HG03064 (cell line): ENCODE data around the gene KCNH6.

Source experiments
- ATAC-seq: cut with Tn5 transposase; IDR thresholded peaks from one replicate; pipeline ENCODE4 v1.9.1; 2021; ENCODE audit warnings: low read depth; ENCODE audit not compliant: unreplicated experiment

The KCNH6 gene

GRCh38 chr17:63503341-63503705 is 19.8 kb upstream of the KCNH6 start:
- ATAC-seq: no peak

- ATAC-seq: no peak
These were observed 18.9 kb upstream of the KCNH6 start for GRCh38 chr17:63504261-63504660.

GRCh38 chr17:63505341-63505740 is 17.8 kb upstream of the KCNH6 start:
- no peak for ATAC-seq

- no peak for ATAC-seq
These were observed 16.5 kb upstream of the KCNH6 start for GRCh38 chr17:63506627-63507026.

- ATAC-seq: no peak
These were observed 11.8 kb upstream of the KCNH6 start for GRCh38 chr17:63511331-63511730.

GRCh38 chr17:63512388-63512787 is 10.8 kb upstream of the KCNH6 start:
- ATAC-seq: no peak

- ATAC-seq: no peak
These were observed 10.1 kb upstream of the KCNH6 start for GRCh38 chr17:63512896-63513644.

GRCh38 chr17:63514477-63514876 is 8.7 kb upstream of the KCNH6 start:
- no peak for ATAC-seq

GRCh38 chr17:63514974-63515373 is 8.2 kb upstream of the KCNH6 start:
- no peak for ATAC-seq

- no peak for ATAC-seq
These were observed 7.7 kb upstream of the KCNH6 start for GRCh38 chr17:63515426-63515825.

- no peak for ATAC-seq
These were observed 6.0 kb upstream of the KCNH6 start for GRCh38 chr17:63516910-63517824.

GRCh38 chr17:63517825-63518534 is 5.2 kb upstream of the KCNH6 start:
- ATAC-seq: no peak

- no peak for ATAC-seq
These were observed 3.9 kb upstream of the KCNH6 start for GRCh38 chr17:63519116-63519881.

GRCh38 chr17:63519972-63520882 is 2.9 kb upstream of the KCNH6 start:
- no peak for ATAC-seq

- ATAC-seq: no peak
These were observed 893 bp downstream of the KCNH6 start for GRCh38 chr17:63524051-63524450.

GRCh38 chr17:63525190-63525946 is 2.2 kb downstream of the KCNH6 start:
- no peak for ATAC-seq

GRCh38 chr17:63526861-63527260 is 3.7 kb downstream of the KCNH6 start:
- no peak for ATAC-seq

- no peak for ATAC-seq
These were observed 5.0 kb downstream of the KCNH6 start for GRCh38 chr17:63528183-63528582.
